Vagina (tissue), 2 donors: ENCODE data around the gene DYNC1I1.

Source experiments
- POLR2A ChIP-seq, 2 donors: fragments of 450-650 bp; IDR thresholded peaks; one replicate each; pipeline ENCODE4 v1.6.1; 2017; ENCODE audit warnings: antibody characterized with exemption in 2 of 2, mild to moderate bottlenecking in 2 of 2, moderate library complexity in 2 of 2
- TF ChIP-seq, protein P1 (sequence below), 3 experiments: fragments of 450-650 bp in 2 of 3; fragments of 200-600 bp in 1 of 3; sonication (generic) in 1 of 3; IDR thresholded peaks; one replicate each; pipeline ENCODE4 v1.5.1; 2017 to 2019; ENCODE audit warnings: antibody characterized with exemption in 3 of 3, mild to moderate bottlenecking in 2 of 3, moderate library complexity in 2 of 3

DNA sequence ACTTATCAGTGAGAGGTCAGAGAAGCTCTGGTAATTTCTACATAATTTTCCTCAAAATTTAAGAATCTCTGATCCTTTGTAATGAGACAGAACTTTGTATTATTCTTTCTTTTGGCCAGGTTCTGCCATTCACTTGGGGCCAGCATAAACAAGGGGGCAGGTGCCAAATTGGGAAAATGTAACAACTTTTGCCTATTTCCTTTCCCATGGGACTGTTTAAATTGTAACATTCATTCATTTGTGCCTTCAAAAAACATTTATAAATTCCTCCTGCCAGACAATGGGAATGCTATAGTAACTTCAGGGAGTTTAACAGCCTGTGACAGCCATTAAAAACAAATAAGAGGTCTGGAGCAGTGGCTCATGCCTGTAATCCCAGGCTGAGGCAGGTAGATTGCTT, 12.4 kb downstream of the DYNC1I1 start:
- TF ChIP-seq, protein P1, sequence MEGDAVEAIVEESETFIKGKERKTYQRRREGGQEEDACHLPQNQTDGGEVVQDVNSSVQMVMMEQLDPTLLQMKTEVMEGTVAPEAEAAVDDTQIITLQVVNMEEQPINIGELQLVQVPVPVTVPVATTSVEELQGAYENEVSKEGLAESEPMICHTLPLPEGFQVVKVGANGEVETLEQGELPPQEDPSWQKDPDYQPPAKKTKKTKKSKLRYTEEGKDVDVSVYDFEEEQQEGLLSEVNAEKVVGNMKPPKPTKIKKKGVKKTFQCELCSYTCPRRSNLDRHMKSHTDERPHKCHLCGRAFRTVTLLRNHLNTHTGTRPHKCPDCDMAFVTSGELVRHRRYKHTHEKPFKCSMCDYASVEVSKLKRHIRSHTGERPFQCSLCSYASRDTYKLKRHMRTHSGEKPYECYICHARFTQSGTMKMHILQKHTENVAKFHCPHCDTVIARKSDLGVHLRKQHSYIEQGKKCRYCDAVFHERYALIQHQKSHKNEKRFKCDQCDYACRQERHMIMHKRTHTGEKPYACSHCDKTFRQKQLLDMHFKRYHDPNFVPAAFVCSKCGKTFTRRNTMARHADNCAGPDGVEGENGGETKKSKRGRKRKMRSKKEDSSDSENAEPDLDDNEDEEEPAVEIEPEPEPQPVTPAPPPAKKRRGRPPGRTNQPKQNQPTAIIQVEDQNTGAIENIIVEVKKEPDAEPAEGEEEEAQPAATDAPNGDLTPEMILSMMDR (IDR thresholded peaks at IDR 0.05) = no peak
- no peak for TF ChIP-seq POLR2A (IDR thresholded peaks at IDR 0.05)
